HG03432 (cell line): ENCODE data around the gene INHA.

Source experiments
- ATAC-seq: cut with Tn5 transposase; IDR thresholded peaks from one replicate; pipeline ENCODE4 v1.9.1; 2021; ENCODE audit warnings: mild to moderate bottlenecking, moderate library complexity; ENCODE audit not compliant: unreplicated experiment

Gene INHA, protein sequence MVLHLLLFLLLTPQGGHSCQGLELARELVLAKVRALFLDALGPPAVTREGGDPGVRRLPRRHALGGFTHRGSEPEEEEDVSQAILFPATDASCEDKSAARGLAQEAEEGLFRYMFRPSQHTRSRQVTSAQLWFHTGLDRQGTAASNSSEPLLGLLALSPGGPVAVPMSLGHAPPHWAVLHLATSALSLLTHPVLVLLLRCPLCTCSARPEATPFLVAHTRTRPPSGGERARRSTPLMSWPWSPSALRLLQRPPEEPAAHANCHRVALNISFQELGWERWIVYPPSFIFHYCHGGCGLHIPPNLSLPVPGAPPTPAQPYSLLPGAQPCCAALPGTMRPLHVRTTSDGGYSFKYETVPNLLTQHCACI

GRCh38 chr2:219572237-219573001 is at the start of gene INHA:
Gene INHA, plus strand, starts transcription at chr2:219572310. Its CDS starts 65 bp downstream, at chr2:219572375.
- no peak for ATAC-seq

- no peak for ATAC-seq
Observed at GRCh38 chr2:219523031-219523671, 49.0 kb upstream of the INHA start.

DNA sequence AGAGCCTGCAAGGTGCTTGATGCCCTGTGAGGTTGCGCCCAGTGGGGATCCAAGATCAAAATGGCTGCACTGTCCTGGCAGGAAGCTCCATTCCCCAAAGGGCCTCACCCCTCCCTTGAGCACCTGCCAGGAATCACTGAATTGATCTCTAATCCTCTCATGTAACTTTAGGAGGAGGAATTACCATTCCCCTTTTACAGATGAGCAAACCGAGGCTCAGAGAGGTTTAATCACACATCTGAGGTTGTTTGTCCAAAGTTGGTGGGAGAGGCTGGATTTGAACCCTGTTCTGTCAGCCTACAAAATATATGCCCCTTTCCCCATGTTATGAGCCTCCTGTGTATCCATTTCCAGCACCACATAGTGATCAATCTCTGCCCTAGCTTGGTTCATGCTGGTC is 47.3 kb upstream of the INHA start:
- no peak for ATAC-seq

DNA sequence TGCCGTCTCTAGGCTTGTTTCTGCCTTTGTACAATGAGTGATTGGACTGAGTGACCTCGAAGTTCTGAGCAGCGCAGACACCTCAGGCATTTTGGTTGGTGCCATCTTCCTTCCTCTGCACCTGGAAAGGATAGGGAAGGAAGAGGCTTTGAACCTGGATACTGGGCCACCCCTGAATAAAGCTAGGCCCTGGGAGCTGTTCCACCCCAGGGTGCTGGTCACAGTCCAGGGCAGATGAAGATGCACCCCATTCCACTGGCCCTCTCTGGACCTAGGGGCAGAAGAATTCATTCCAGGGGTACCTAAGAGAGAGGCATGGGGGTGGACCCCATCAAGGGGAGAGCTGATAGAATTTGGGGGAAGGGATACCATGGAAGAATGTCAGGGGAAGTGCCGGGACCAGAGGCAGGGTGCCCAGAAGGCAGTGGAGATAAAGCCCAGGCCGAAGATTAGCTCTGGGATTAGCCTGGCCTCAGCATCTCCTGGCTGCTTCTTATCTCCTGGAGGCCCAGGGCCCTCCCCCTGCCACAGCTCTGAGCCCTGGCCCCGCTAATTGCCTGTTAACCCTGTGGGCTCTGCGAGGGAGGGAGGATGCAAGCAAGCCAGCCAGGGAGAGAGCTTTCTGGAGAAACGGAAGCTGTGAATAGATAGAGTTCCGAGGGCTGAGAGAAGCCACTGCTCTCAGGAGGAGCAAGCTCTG is 46.4 kb upstream of the INHA start:
- no peak for ATAC-seq

GRCh38 chr2:219526320-219527075 is 45.6 kb upstream of the INHA start:
- ATAC-seq = no peak

- no peak for ATAC-seq
Observed at GRCh38 chr2:219527076-219527394, 45.1 kb upstream of the INHA start.

- no peak for ATAC-seq
Observed at GRCh38 chr2:219527472-219527871, 44.6 kb upstream of the INHA start.

- peak; percentile 91 for ATAC-seq
Observed at GRCh38 chr2:219530048-219530963, 41.8 kb upstream of the INHA start.

DNA sequence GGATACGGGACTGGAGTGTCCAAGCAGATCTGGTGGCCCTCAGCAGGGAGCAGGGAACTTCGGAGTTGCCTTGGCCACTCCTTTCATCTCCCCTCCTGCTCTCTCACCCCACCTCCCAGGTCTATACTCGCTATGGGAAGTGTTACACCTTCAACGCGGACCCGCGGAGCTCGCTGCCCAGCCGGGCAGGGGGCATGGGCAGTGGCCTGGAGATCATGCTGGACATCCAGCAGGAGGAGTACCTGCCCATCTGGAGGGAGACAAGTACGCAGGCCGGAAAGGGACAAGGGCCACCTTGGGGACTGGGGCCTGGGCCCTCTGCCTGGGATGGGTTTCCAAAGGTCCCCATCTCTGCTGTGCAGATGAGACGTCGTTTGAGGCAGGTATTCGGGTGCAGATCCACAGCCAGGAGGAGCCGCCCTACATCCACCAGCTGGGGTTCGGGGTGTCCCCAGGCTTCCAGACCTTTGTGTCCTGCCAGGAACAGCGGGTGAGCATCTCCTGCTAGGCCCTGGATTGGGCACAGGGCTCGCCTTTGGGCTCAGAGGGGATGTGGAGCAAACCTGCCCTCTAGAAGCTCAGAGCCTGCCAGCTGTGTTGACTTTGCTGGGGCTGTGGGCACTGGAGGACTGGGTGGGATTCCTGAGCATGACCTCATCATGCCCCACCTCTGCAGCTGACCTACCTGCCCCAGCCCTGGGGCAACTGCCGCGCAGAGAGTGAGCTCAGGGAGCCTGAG is 40.3 kb upstream of the INHA start:
- no peak for ATAC-seq

- ATAC-seq = no peak
Observed at GRCh38 chr2:219532378-219532649, 39.8 kb upstream of the INHA start.

DNA sequence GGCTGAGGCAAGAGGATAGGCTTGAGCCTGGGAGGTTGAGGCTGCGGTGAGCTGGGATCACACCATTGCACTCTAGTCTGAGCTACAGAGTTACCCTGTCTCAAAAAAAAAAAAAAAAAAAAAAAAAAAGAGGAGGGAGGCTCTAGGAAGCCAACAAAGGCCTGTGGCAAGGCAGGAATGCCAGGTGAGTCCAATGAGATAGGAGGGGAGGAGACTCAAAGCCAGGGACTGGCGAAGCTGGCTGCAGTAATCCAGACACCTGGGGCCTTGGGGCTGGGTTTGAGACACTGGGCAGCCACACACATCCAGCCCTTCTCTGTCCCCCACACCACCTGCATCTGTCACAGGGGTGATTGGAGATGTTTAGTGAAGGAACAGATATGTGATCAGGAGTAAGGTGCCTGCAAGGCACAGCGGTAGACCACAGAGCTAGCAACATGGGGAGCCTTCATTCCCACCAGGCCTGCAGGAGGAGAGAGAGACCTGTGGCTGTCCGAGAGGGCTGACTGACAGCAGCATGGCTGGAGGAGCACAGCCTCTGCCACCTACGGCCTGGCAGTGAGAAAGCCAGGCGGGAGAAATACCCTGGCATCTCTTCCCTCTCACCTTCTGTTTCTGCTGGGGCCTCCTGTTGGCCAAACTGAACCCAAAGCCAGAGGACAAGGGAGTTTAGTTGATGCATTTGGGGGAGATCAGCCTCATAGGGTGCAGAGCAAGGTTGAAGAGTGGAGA is 38.0 kb upstream of the INHA start:
- no peak for ATAC-seq

- ATAC-seq = no peak
Observed at GRCh38 chr2:219536425-219536824, 35.7 kb upstream of the INHA start.

- ATAC-seq = no peak
Observed at GRCh38 chr2:219536967-219537366, 35.1 kb upstream of the INHA start.

DNA sequence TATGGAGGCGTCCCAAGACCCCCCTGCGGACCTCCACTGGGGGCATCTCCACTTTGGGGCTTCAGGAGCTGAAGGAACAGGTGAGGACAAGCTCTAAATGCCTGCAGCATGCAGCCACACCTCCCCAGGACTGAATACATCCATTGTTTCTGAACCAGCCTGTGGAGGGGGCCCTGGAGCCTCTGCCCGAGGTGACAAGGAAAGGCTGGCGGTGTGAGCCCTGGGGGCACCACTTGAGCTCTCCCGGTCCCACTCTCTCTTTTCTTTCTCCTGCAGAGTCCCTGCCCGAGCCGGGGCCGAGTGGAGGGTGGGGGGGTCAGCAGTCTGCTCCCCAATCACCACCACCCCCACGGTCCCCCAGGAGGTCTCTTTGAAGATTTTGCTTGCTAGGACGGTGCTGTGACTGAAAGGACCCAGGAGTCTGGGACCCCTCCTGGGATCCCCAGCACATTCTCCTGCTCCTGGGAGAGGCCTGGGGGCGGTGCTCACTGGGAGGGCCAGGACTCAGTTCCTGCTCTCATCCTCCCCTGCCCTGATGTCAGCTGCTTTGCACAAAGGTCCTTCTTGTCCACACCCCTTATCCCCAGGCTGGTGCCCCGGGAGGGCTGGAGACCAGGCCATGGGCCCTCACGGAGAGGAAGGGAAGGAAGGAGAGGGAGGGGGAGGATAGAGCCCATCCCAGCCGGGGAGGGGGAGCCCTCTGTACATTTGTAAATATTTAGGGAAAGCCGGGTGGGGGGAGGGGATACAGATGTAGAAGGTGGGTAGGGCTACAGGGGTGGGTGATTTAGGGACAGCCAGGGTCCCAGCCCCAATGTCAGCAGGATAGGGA is 34.2 kb upstream of the INHA start:
- no peak for ATAC-seq

GRCh38 chr2:219538504-219538951 is 33.6 kb upstream of the INHA start:
- ATAC-seq = no peak

GRCh38 chr2:219538956-219539788 is 32.9 kb upstream of the INHA start:
- ATAC-seq = no peak
